ENCODE data around the gene RPS23.
A peak's percentile ranks its signal among the peaks of the same experiment; 100 is the strongest.

The RPS23 gene

DNA sequence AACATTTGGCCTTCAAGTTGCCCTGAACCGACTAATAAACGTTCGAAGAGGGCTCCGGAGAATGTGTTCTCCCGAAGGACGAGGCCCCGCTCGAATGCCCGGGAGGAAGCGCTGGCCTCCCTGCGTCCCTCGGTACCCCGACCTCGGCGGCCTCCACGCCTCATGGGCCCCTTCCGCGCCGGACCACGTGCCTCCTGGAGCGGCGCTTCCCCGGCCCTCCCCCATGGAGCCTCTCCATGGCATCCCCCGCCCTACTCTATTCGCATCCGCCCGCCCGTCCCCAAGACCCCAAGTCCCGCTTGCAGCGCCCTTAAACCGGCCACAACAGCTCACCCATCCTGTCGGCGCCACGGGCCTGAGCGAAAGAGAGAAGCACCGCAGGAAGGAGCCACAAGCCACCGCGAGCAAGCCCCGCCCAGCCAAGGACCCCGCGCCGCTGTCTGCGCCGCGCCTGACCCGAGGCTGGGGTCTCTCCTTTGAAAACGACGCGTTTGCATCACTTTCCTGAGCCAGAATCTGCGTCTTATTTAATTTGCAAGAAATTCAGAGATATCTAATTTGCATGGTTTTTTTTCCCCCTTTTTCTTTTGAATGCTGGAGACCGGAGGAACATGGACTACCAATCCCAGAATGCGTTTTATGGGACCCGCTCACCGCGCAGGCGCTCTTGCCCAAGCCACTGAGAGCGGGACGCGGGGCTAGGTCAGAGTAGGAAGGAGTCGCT, at the start of gene RPS23:
Gene RPS23, minus strand, starts transcription at position 368 of the 724 bp plus-strand sequence. Its CDS starts 31 bp downstream, at position 337.
- DNase-seq (ENCODE audit: low spot score): peak; percentile 89

- no peak for DNase-seq (ENCODE audit: low spot score)
Measured at GRCh38 chr5:82327941-82328340, 49.8 kb upstream of the RPS23 start.

DNA sequence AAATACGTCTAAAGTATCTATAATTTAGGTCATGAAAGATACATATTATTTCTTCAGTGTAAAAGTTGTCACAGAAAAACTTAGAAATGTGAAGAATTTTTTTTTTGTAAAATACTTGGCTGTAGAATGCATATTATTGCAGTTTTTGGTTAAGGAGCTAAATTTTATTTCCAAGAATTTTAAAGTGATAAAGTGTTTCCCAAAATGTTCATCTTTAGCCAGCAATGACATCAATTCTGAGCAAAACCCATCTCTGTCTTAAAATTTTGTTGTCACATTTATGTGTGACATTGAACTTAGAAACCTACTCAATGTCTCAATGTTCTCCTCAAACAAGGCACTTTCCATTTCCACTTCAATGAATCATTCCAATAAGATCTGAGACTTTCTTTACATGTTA, 47.8 kb upstream of the RPS23 start:
- no peak for DNase-seq (ENCODE audit: low spot score)

DNA sequence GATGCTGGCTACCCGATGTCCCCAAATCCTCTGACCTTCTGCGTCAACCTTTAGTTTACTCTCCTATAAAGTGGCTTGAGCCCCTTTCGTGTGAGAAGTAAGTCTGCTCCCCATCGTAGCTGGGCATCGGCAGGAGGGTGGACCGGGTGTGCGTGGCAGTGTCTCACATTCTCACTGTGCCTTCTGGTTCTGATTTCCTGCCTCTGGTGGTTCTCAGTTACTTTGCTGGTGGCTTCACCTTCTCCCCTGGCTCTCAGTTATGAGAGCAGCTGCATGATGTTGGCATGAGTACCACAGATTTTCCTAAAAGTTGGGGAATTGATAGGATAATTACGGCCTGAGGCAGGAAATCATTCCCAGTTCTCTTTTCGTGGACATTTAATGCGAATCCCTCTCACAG, 47.0 kb upstream of the RPS23 start:
- no peak for DNase-seq (ENCODE audit: low spot score)

GRCh38 chr5:82320966-82321365, 42.8 kb upstream of the RPS23 start:
- DNase-seq (ENCODE audit: low spot score): no peak

- no peak for DNase-seq (ENCODE audit: low spot score)
Measured at GRCh38 chr5:82319651-82320376, 41.7 kb upstream of the RPS23 start.

GRCh38 chr5:82319192-82319591, 41.0 kb upstream of the RPS23 start:
- DNase-seq (ENCODE audit: low spot score): no peak

- DNase-seq (ENCODE audit: low spot score): no peak
Measured at GRCh38 chr5:82314964-82315758, 37.0 kb upstream of the RPS23 start.

- no peak for DNase-seq (ENCODE audit: low spot score)
Measured at GRCh38 chr5:82313016-82313415, 34.9 kb upstream of the RPS23 start.

GRCh38 chr5:82312373-82312856, 34.3 kb upstream of the RPS23 start:
- peak; percentile 72 for DNase-seq (ENCODE audit: low spot score)

DNA sequence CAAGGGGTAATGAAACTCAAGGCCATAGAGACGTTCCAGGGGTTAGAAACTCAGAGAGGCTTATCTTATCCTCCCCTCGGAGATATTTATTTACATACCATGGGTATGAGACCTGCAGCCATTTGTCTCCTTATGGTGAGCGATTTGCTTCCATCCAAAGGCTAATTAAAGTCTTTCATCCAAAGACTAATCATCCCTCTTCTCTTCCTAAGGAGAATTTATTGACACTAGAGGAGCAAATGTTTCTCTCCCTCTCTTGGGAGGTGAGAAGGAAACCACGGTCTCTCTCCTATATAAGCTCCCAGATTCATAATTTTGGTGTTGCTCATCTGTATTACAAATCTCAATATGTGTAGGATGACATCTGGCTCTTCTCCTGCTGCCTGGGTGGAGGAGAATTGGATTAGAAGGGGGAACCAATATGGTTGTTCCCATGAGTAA, 31.0 kb upstream of the RPS23 start:
- DNase-seq (ENCODE audit: low spot score): no peak

- DNase-seq (ENCODE audit: low spot score): no peak
Measured at GRCh38 chr5:82308416-82308815, 30.3 kb upstream of the RPS23 start.

DNA sequence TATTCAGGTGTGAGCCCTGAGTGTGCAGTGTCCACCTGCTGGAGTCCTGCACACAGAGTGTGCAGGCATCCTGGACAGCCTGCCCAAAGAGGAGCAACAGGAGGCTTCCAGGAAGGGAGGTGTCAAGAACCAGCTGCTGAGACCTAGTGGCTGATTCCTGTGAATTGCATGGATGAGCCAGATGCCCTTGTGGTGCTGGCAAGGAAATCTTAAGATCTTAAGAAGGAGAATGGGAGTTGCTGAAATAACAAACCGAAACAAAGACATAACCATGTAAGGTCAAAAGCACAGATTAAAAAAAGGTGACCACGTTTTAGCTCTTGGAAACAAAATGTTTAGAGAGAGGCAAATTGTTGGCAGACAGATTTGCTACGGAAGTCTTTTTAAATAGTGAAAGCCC, 29.3 kb upstream of the RPS23 start:
- DNase-seq (ENCODE audit: low spot score): no peak

- no peak for DNase-seq (ENCODE audit: low spot score)
Measured at GRCh38 chr5:82306151-82306550, 28.0 kb upstream of the RPS23 start.

DNA sequence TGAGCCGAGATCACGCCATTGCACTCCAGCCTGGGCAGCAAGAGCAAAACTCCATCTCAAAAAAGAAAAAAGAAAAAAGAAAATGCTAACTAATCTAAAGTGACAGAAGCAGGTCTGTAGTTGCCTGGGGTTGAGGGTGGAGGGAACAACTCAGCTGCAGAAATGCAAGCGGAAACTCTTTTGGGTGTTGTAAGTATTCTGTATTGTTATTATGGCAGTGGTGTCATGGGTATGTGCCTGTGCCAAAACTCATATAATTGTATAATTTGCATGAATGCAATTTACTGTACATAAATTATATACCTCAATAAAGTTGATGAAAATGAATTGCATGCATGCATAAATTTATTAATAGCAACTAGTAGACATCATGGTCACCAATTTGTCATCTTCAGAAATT, 23.0 kb upstream of the RPS23 start:
- DNase-seq (ENCODE audit: low spot score): no peak

- no peak for DNase-seq (ENCODE audit: low spot score)
Measured at GRCh38 chr5:82298668-82299067, 20.5 kb upstream of the RPS23 start.

DNA sequence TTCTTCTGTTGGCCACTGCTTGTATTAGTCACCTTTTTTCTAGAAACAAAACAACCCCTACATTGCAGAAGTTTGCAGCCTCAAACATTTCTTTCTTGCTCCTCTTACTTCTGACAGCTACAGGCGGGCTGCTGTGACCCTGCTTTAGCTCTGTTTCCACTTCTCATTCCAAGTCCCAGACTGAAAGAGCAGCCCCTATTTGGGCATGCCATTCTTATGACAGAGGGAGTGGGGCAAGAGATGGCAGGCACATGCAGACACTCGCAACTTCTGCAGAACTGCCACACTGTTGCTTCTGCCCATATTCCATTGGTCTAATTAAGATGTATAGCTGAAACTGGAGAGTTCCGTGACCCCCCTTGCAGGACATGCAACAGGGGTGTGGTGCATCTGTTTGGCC, 19.6 kb upstream of the RPS23 start:
- DNase-seq (ENCODE audit: low spot score): no peak

DNA sequence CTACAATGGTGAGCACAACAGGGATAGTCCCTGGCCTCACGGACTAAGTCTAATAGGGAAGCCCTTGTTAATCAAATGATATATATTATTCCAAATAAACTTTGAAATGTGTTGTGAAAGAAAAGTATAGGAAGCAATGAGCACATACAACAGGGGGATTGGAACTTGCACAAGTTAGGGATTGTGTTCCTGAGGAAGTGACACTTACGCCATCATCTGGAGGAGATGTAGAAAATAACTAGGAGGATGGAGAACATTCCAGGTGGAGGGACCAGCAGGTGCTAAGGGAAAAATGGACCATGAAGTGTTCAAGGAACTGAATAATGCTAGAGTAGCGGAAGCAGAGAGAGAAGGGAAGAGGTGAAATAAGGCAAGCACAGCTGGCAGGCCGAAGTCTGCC, 18.8 kb upstream of the RPS23 start:
- no peak for DNase-seq (ENCODE audit: low spot score)

GRCh38 chr5:82295959-82296531, 17.9 kb upstream of the RPS23 start:
- DNase-seq (ENCODE audit: low spot score): no peak

DNA sequence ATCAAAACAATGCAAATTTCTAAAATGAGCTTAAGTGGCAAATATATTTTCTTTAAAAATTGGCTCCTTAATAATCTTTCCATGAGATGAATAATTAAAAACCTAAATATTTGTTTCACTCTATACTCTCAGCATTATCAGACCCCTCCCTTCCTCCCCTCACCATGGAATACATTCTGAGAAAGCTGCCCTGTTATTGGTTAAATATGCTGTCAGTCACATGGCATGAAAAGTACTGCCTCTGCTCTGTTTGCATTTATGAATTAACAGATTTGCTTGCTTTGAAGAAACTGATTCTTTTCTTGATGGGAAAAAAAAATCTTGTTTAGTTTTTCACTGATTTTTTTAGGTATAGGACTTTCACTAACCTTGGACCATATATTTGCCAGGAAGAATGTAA, 17.0 kb upstream of the RPS23 start:
- no peak for DNase-seq (ENCODE audit: low spot score)

GRCh38 chr5:82291420-82291819, 13.3 kb upstream of the RPS23 start:
- no peak for DNase-seq (ENCODE audit: low spot score)

DNA sequence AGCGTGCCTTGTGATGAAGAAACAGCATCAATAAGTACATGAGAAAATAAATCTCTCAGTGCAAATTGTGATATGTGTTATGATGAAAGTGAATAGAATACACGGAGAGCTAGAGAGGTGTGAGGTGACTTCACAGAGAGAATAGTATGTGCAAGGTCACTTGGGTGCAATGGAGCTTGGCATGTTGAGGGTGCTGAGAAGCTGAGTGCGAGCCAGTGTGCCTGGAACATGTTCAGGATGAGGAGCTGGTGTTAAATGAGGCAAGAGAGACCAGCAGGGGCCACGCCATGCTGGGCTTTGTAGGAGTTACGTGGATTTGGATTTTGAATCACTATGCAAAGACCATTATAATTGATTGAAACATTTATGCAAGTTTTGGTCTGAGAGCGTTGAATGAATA, 12.8 kb upstream of the RPS23 start:
- no peak for DNase-seq (ENCODE audit: low spot score)

Data from iPS-NIHi11 (cell line).